ENCODE data around the gene OCA2.

Gene OCA2

GRCh38 chr15:27951191-27951890, 147.8 kb downstream of the OCA2 start:
- no peak for DNase-seq (ENCODE audit: low spot score)
- no peaks in the 10 kb centered on the region for H3K4me1 Mint-ChIP-seq (ENCODE audit: low read depth)
- no peak overlapping the region for H3K27ac Mint-ChIP-seq
- no peaks in the 10 kb centered on the region for H3K36me3 Mint-ChIP-seq (ENCODE audit: low read depth)
- no peaks in the 10 kb centered on the region for H3K27me3 Mint-ChIP-seq (ENCODE audit: low read depth)
- H3K9me3 Mint-ChIP-seq: peaks cover 4% of the 10 kb centered on the region
- H3K4me3 Mint-ChIP-seq: no peak overlapping the region

- H3K4me1 Mint-ChIP-seq (ENCODE audit: low read depth): no peaks in the 10 kb centered on the region
- no peak overlapping the region for H3K27ac Mint-ChIP-seq
- H3K27me3 Mint-ChIP-seq (ENCODE audit: low read depth): no peaks in the 10 kb centered on the region
- H3K36me3 Mint-ChIP-seq (ENCODE audit: low read depth): no peaks in the 10 kb centered on the region
- peaks cover 4% of the 10 kb centered on the region for H3K9me3 Mint-ChIP-seq
- no peak overlapping the region for H3K4me3 Mint-ChIP-seq
- no peak for DNase-seq (ENCODE audit: low spot score)
These were observed 150.0 kb downstream of the OCA2 start for GRCh38 chr15:27949089-27949488.

- DNase-seq (ENCODE audit: low spot score): no peak
- Mint-ChIP-seq H3K27me3 (ENCODE audit: low read depth) (no peaks in the 10 kb centered on the region), H3K36me3 (ENCODE audit: low read depth) (no peaks in the 10 kb centered on the region), H3K4me3 (no peak overlapping the region), H3K4me1 (ENCODE audit: low read depth) (no peaks in the 10 kb centered on the region), H3K9me3 (peaks cover 4% of the 10 kb centered on the region), H3K27ac (no peak overlapping the region)
These were observed 159.9 kb downstream of the OCA2 start for GRCh38 chr15:27939246-27939645.

- peaks cover 13% of the 10 kb centered on the region for H3K9me3 Mint-ChIP-seq
- H3K4me3 Mint-ChIP-seq: no peak overlapping the region
- no peaks in the 10 kb centered on the region for H3K27me3 Mint-ChIP-seq (ENCODE audit: low read depth)
- DNase-seq (ENCODE audit: low spot score): no peak
- no peak overlapping the region for H3K27ac Mint-ChIP-seq
- no peaks in the 10 kb centered on the region for H3K36me3 Mint-ChIP-seq (ENCODE audit: low read depth)
- no peaks in the 10 kb centered on the region for H3K4me1 Mint-ChIP-seq (ENCODE audit: low read depth)
These were observed 161.3 kb downstream of the OCA2 start for GRCh38 chr15:27937851-27938250.

- no peaks in the 10 kb centered on the region for H3K36me3 Mint-ChIP-seq (ENCODE audit: low read depth)
- peaks cover 21% of the 10 kb centered on the region for H3K9me3 Mint-ChIP-seq
- no peak overlapping the region for H3K4me3 Mint-ChIP-seq
- no peak for DNase-seq (ENCODE audit: low spot score)
- H3K27ac Mint-ChIP-seq: no peak overlapping the region
- H3K4me1 Mint-ChIP-seq (ENCODE audit: low read depth): no peaks in the 10 kb centered on the region
- no peaks in the 10 kb centered on the region for H3K27me3 Mint-ChIP-seq (ENCODE audit: low read depth)
These were observed 163.0 kb downstream of the OCA2 start for GRCh38 chr15:27936164-27936563.

GRCh38 chr15:27935328-27935727, 163.8 kb downstream of the OCA2 start:
- H3K27me3 Mint-ChIP-seq (ENCODE audit: low read depth): no peaks in the 10 kb centered on the region
- no peak for DNase-seq (ENCODE audit: low spot score)
- no peak overlapping the region for H3K27ac Mint-ChIP-seq
- no peaks in the 10 kb centered on the region for H3K36me3 Mint-ChIP-seq (ENCODE audit: low read depth)
- H3K9me3 Mint-ChIP-seq: peaks cover 21% of the 10 kb centered on the region
- H3K4me1 Mint-ChIP-seq (ENCODE audit: low read depth): no peaks in the 10 kb centered on the region
- H3K4me3 Mint-ChIP-seq: no peak overlapping the region

GRCh38 chr15:27934782-27935181, 164.3 kb downstream of the OCA2 start:
- H3K27ac Mint-ChIP-seq: no peak overlapping the region
- H3K27me3 Mint-ChIP-seq (ENCODE audit: low read depth): no peaks in the 10 kb centered on the region
- H3K4me3 Mint-ChIP-seq: no peak overlapping the region
- H3K9me3 Mint-ChIP-seq: peaks cover 21% of the 10 kb centered on the region
- H3K36me3 Mint-ChIP-seq (ENCODE audit: low read depth): no peaks in the 10 kb centered on the region
- H3K4me1 Mint-ChIP-seq (ENCODE audit: low read depth): no peaks in the 10 kb centered on the region
- DNase-seq (ENCODE audit: low spot score): no peak

- no peaks in the 10 kb centered on the region for H3K36me3 Mint-ChIP-seq (ENCODE audit: low read depth)
- no peaks in the 10 kb centered on the region for H3K27me3 Mint-ChIP-seq (ENCODE audit: low read depth)
- H3K4me1 Mint-ChIP-seq (ENCODE audit: low read depth): no peaks in the 10 kb centered on the region
- no peak overlapping the region for H3K27ac Mint-ChIP-seq
- no peak overlapping the region for H3K4me3 Mint-ChIP-seq
- H3K9me3 Mint-ChIP-seq: peaks cover 21% of the 10 kb centered on the region
- DNase-seq (ENCODE audit: low spot score): no peak
These were observed 165.6 kb downstream of the OCA2 start for GRCh38 chr15:27933562-27933961.

GRCh38 chr15:27932600-27932999, 166.5 kb downstream of the OCA2 start:
- no peak for DNase-seq (ENCODE audit: low spot score)
- no peak overlapping the region for H3K27ac Mint-ChIP-seq

GRCh38 chr15:27928386-27928785, 170.7 kb downstream of the OCA2 start:
- Mint-ChIP-seq H3K27ac (no peak overlapping the region), H3K27me3 (ENCODE audit: low read depth) (no peaks in the 10 kb centered on the region), H3K4me1 (ENCODE audit: low read depth) (no peaks in the 10 kb centered on the region), H3K36me3 (ENCODE audit: low read depth) (no peaks in the 10 kb centered on the region), H3K9me3 (peaks cover 14% of the 10 kb centered on the region), H3K4me3 (no peak overlapping the region)
- DNase-seq (ENCODE audit: low spot score): no peak

More at GRCh38 chr15:27932600-27932999, 166.5 kb downstream of the OCA2 start:
- H3K9me3 Mint-ChIP-seq: peaks cover 21% of the 10 kb centered on the region
- H3K27me3 Mint-ChIP-seq (ENCODE audit: low read depth): no peaks in the 10 kb centered on the region
- no peaks in the 10 kb centered on the region for H3K4me1 Mint-ChIP-seq (ENCODE audit: low read depth)
- H3K36me3 Mint-ChIP-seq (ENCODE audit: low read depth): no peaks in the 10 kb centered on the region
- no peak overlapping the region for H3K4me3 Mint-ChIP-seq

GRCh38 chr15:27912283-27912682, 186.8 kb downstream of the OCA2 start:
- no peak for DNase-seq (ENCODE audit: low spot score)
- Mint-ChIP-seq H3K4me3 (no peak overlapping the region), H3K36me3 (ENCODE audit: low read depth) (no peaks in the 10 kb centered on the region), H3K27me3 (ENCODE audit: low read depth) (no peaks in the 10 kb centered on the region), H3K9me3 (peaks cover 43% of the 10 kb centered on the region), H3K27ac (no peak overlapping the region), H3K4me1 (ENCODE audit: low read depth) (no peaks in the 10 kb centered on the region)

- Mint-ChIP-seq H3K27me3 (ENCODE audit: low read depth) (no peaks in the 10 kb centered on the region), H3K9me3 (peaks cover 21% of the 10 kb centered on the region)
- no peak for DNase-seq (ENCODE audit: low spot score)
These were observed 192.3 kb downstream of the OCA2 start for GRCh38 chr15:27906802-27907201.

GRCh38 chr15:27903405-27903804, 195.7 kb downstream of the OCA2 start:
- no peak overlapping the region for H3K4me3 Mint-ChIP-seq
- no peaks in the 10 kb centered on the region for H3K4me1 Mint-ChIP-seq (ENCODE audit: low read depth)
- H3K27ac Mint-ChIP-seq: no peak overlapping the region
- no peaks in the 10 kb centered on the region for H3K27me3 Mint-ChIP-seq (ENCODE audit: low read depth)
- H3K9me3 Mint-ChIP-seq: peaks cover 18% of the 10 kb centered on the region
- no peaks in the 10 kb centered on the region for H3K36me3 Mint-ChIP-seq (ENCODE audit: low read depth)
- DNase-seq (ENCODE audit: low spot score): no peak

More at GRCh38 chr15:27906802-27907201, 192.3 kb downstream of the OCA2 start:
- Mint-ChIP-seq H3K4me1 (ENCODE audit: low read depth) (no peaks in the 10 kb centered on the region), H3K27ac (no peak overlapping the region), H3K36me3 (ENCODE audit: low read depth) (no peaks in the 10 kb centered on the region), H3K4me3 (no peak overlapping the region)

GRCh38 chr15:27902680-27903385, 196.3 kb downstream of the OCA2 start:
- no peak overlapping the region for H3K27ac Mint-ChIP-seq
- peaks cover 20% of the 10 kb centered on the region for H3K9me3 Mint-ChIP-seq
- H3K36me3 Mint-ChIP-seq (ENCODE audit: low read depth): no peaks in the 10 kb centered on the region
- no peaks in the 10 kb centered on the region for H3K27me3 Mint-ChIP-seq (ENCODE audit: low read depth)
- DNase-seq (ENCODE audit: low spot score): no peak
- no peaks in the 10 kb centered on the region for H3K4me1 Mint-ChIP-seq (ENCODE audit: low read depth)
- no peak overlapping the region for H3K4me3 Mint-ChIP-seq

All from T-helper 2 cell treated with Interferon-gamma antibody and Interleukin-4, amounts not matched to agents 5 μg/mL and 100 μg/mL, for 36 hours (primary cell).